IPS-15b (cell line): ENCODE measurements around the gene ITGA2B.
A peak's percentile ranks its signal among the peaks of the same experiment; 100 is the strongest.
"Not testable (repeated sequence)": the region's sequence is repeated elsewhere in the genome, so short reads cannot be mapped to it uniquely, and the experiment has no call there.

Source experiments
- H3K27me3 ChIP-seq: one replicate; pipeline ENCODE4 v1.6.1; 2013; ENCODE audit warnings: low read length; ENCODE audit not compliant: control insufficient read depth, insufficient read depth
- H3K36me3 ChIP-seq: one replicate; pipeline ENCODE4 v1.6.1; 2013; ENCODE audit warnings: low read length; ENCODE audit not compliant: control insufficient read depth, insufficient read depth
- H3K4me1 ChIP-seq: one replicate; pipeline ENCODE4 v1.6.1; 2013; ENCODE audit warnings: mild to moderate bottlenecking, low read length; ENCODE audit not compliant: control insufficient read depth, insufficient read depth
- H3K4me3 ChIP-seq: one replicate; pipeline ENCODE4 v1.5.1; 2013; ENCODE audit warnings: low read depth, low read length
- H3K9ac ChIP-seq: one replicate; pipeline ENCODE4 v1.6.1; 2013; ENCODE audit warnings: low read depth, mild to moderate bottlenecking, low read length
- H3K9me3 ChIP-seq: one replicate; pipeline ENCODE4 v1.6.1; 2013; ENCODE audit warnings: mild to moderate bottlenecking, low read length; ENCODE audit not compliant: control insufficient read depth, insufficient read depth

ITGA2B gene

DNA sequence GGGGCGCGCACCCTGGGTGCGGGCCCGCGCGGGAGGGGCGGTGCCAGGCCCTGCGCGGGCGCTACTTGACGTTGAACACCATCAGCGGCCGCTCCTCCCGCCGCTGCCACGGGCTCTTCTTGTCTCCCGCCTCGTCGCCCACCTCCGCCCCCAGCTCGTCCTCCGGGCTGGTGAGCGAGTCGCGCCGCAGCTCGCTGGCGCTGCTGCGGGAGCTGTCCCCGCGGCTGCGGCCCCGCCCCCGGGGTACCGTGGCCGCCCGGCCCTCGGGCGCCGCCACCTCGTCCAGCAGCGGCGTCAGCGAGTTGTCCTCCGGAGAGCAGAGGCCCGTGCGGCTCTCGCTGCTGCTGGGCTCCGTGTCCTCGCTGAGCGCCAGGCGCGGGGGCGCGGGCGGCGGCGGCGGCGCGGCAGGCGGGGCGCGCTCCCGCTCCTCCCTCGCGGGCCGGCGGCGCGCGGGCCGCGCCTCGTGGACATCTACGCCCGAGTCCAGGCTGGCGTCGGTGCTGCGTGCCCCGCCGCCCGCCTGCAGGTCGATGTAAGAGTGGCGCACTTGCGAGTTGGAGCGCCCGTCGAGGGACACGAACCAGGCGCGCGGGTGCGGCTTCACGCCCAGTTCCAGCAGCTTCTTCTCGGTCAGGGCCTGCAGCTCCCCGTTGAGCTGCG is 35.6 kb downstream of the ITGA2B start:
- no peak overlapping the region for H3K9ac ChIP-seq

DNA sequence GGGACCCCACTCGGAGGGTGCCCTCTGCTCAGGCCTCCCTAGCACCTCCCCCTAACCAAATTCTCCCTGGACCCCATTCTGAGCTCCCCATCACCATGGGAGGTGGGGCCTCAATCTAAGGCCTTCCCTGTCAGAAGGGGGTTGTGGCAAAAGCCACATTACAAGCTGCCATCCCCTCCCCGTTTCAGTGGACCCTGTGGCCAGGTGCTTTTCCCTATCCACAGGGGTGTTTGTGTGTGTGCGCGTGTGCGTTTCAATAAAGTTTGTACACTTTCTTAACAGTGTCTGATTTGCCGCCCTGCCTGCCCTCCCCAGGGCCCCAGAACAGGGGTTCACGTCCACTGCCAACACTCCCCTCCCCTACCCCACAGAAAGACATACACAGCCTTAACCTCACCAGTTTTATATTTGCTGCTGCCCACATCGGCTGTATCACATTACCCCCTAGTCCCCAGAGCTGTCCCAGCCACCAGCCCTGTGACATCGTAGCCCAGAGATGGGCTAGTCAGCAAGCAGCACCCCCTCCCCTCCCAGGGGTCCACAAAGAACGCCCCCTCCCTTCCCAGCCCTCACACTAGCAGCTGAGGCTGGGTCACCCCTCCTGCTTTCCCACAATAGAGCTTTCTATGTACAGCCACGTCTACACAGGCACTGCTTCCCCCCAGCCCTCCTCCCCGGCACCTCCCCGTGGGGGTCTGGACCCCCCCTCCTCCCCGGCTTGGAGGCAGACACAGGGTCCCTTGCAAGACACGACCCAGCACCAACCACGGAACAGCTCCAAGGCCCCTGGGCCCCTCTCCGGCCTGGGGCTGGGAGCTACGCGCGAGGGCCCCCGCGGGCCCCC is 36.4 kb downstream of the ITGA2B start:
- Histone ChIP-seq H3K4me1 (no peaks in the 10 kb centered on the region), H3K9me3 (no peaks in the 10 kb centered on the region), H3K36me3 (peaks cover 23% of the 10 kb centered on the region), H3K27me3 (no peaks in the 10 kb centered on the region), H3K4me3 (peak overlapping the region; percentile 32), H3K9ac (no peak overlapping the region)

More for the DNA sequence above, 35.6 kb downstream of the ITGA2B start:
- peaks cover 26% of the 10 kb centered on the region for H3K36me3 ChIP-seq
- no peaks in the 10 kb centered on the region for H3K27me3 ChIP-seq
- H3K4me3 ChIP-seq, result peak overlapping the region; percentile 53
- no peaks in the 10 kb centered on the region for H3K4me1 ChIP-seq
- no peaks in the 10 kb centered on the region for H3K9me3 ChIP-seq

DNA sequence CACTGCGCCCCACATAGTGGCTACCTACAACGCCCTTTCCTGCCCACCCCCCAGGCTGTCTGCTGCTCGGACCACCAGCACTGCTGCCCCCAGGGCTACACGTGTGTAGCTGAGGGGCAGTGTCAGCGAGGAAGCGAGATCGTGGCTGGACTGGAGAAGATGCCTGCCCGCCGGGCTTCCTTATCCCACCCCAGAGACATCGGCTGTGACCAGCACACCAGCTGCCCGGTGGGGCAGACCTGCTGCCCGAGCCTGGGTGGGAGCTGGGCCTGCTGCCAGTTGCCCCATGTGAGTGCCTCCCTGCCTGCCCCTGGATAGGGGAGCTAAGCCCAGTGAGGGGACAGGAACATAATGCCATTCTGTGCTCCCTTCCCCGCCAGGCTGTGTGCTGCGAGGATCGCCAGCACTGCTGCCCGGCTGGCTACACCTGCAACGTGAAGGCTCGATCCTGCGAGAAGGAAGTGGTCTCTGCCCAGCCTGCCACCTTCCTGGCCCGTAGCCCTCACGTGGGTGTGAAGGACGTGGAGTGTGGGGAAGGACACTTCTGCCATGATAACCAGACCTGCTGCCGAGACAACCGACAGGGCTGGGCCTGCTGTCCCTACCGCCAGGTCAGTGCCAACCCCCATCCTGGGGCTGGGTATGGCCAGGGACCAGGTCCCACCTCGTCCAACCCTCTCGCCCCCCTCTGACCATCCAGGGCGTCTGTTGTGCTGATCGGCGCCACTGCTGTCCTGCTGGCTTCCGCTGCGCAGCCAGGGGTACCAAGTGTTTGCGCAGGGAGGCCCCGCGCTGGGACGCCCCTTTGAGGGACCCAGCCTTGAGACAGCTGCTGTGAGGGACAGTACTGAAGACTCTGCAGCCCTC is 37.3 kb downstream of the ITGA2B start:
- H3K4me1 ChIP-seq, result no peaks in the 10 kb centered on the region
- no peak overlapping the region for H3K4me3 ChIP-seq
- H3K9ac ChIP-seq, result no peak overlapping the region
- H3K36me3 ChIP-seq, result peaks cover 23% of the 10 kb centered on the region
- H3K27me3 ChIP-seq, result no peaks in the 10 kb centered on the region
- no peaks in the 10 kb centered on the region for H3K9me3 ChIP-seq

DNA sequence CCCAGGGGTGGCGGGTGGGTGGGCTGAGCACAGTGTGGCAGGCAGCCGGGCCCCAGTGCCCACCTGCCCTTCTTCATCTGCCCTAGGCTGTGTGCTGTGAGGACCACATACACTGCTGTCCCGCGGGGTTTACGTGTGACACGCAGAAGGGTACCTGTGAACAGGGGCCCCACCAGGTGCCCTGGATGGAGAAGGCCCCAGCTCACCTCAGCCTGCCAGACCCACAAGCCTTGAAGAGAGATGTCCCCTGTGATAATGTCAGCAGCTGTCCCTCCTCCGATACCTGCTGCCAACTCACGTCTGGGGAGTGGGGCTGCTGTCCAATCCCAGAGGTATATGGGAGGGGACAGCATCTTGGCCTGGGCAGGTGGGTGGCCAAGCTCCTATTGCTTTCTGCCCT is 38.0 kb downstream of the ITGA2B start:
- Histone ChIP-seq H3K9me3 (no peaks in the 10 kb centered on the region), H3K36me3 (peaks cover 23% of the 10 kb centered on the region), H3K4me1 (no peaks in the 10 kb centered on the region)

DNA sequence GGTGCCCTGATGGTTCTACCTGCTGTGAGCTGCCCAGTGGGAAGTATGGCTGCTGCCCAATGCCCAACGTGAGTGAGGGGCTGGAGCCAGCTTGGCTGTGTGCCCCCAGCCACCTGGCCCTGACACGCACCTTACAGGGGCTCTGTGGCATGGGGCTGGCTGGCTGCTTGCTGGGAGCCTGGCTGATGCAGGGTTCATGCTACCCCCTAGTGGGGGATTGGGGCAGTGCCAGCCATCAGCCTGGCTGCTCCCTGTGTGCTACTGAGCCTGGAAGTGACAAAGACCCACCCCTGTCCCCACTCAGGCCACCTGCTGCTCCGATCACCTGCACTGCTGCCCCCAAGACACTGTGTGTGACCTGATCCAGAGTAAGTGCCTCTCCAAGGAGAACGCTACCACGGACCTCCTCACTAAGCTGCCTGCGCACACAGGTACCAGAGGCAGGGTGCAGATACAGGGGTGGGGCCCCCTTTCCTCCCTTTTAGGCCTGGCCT is 38.7 kb downstream of the ITGA2B start:
- peaks cover 5% of the 10 kb centered on the region for H3K4me1 ChIP-seq
- peaks cover 23% of the 10 kb centered on the region for H3K36me3 ChIP-seq
- no peak overlapping the region for H3K9ac ChIP-seq
- no peaks in the 10 kb centered on the region for H3K27me3 ChIP-seq
- H3K9me3 ChIP-seq, result no peaks in the 10 kb centered on the region
- H3K4me3 ChIP-seq, result no peak overlapping the region

More for the DNA sequence above, 38.0 kb downstream of the ITGA2B start:
- no peak overlapping the region for H3K9ac ChIP-seq
- H3K27me3 ChIP-seq, result no peaks in the 10 kb centered on the region
- no peak overlapping the region for H3K4me3 ChIP-seq

DNA sequence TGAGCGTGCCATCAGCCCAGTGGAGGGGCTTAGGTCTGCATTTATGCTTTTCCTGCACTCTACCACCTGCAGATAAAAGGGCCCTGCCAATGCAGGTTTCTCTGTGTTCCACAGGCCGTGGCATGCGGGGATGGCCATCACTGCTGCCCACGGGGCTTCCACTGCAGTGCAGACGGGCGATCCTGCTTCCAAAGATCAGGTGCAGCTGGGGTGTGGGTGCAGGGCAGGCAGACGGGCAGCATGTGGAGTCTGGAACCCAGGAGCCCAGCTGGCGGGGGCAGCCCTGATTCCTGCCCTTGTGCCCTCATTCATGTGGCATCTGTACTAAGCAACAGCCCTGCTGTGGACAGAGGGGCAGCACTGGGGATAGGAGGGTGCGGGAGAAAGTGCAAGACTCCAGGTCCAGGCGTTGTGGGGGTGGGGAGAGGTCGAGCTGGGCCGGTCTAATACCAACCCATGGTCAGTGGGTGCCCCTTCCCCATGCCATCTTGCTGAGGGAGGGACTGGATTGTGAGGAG is 39.8 kb downstream of the ITGA2B start:
- Histone ChIP-seq H3K27me3 (no peaks in the 10 kb centered on the region), H3K4me3 (no peak overlapping the region), H3K4me1 (peaks cover 5% of the 10 kb centered on the region), H3K9ac (no peak overlapping the region), H3K9me3 (no peaks in the 10 kb centered on the region), H3K36me3 (peaks cover 23% of the 10 kb centered on the region)

DNA sequence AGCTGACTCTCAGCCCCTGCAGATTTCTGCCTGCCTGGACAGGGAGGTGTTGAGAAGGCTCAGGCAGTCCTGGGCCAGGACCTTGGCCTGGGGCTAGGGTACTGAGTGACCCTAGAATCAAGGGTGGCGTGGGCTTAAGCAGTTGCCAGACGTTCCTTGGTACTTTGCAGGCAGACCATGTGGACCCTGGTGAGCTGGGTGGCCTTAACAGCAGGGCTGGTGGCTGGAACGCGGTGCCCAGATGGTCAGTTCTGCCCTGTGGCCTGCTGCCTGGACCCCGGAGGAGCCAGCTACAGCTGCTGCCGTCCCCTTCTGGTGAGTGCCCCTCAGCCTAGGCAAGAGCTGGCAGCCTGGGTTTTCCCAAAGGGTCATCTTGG is 40.5 kb downstream of the ITGA2B start:
- peaks cover 3% of the 10 kb centered on the region for H3K27me3 ChIP-seq
- no peaks in the 10 kb centered on the region for H3K9me3 ChIP-seq
- H3K4me3 ChIP-seq, result no peak overlapping the region
- peaks cover 23% of the 10 kb centered on the region for H3K36me3 ChIP-seq
- H3K4me1 ChIP-seq, result peaks cover 5% of the 10 kb centered on the region
- H3K9ac ChIP-seq, result no peak overlapping the region

DNA sequence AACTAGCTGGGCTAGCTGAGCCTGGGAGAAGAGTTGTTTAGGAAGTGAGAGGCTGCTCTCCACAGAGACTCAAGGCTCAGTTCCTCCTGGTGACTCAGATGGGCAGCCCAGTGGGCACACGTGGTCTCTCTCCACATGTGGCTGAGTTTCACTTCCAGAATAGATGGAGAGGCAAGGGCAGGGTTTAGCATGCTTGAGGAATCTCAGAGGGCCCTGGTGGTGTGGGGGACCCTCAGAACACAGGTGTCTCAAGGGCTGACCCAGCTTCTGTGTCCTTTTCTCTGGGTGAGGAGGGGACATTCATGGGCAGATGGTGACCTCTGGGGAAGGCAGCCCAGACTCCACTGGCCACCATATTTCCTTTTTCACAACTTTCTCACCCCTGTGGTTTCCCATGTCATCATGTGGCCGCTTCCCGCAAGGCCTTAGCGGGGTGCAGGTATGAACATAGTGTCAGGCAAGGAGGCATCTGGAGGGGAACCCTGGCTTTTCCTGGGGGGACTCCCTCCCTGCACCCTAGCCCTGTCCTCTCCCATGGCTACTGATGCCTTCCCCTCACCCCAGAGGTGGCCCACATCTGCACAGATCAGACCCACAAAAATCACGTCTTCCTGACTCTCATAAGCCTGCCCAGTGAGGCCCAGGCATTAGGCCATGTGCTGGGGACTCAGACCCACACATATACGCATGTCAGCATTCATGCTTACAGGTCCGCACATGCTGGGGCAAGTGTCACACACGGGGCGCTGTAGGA is 41.0 kb downstream of the ITGA2B start:
- Histone ChIP-seq H3K9ac (no peak overlapping the region), H3K4me3 (no peak overlapping the region)

DNA sequence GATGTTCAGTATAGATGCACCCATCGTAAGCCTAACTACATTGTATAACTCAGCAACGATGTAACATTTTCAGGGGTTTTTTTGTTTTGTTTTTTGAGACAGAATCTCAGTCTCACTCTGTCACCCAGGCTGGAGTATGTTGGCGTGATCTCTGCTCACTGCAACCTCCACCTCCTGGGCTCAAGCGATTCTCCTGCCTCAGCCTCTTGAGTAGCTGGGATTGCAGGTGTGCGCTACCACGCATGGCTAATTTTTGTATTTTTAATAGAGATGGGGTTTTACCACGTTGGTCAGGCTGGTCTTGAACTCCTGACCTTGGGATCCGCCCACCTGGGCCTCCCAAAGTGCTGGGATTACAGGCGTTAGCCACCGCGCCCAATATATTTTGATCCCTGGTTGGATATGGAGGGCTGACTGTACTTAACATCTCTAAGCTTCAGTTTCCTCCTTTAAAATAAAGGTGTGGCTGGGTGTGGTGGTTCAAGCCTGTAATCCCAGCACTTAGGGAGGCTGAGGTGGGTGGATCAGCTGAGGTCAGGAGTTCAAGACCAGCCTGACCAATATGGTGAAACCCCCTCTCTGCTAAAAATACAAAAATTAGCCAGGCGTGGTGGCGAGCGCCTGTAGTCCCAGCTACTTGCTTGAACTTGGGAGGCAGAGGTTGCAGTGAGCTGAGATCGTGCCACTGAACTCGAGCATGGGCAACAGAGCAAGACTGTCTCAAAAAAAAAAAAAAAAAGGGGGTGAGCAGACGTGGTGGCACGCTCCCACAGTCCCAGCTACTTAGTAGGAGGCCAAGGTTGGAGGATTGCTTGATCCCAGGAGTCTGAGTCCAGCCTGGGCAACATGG is 42.0 kb downstream of the ITGA2B start:
- H3K9ac ChIP-seq, H3K4me3 ChIP-seq: not testable (repeated sequence)

More for the DNA sequence above, 41.0 kb downstream of the ITGA2B start:
- Histone ChIP-seq H3K27me3 (peaks cover 4% of the 10 kb centered on the region), H3K36me3 (peaks cover 23% of the 10 kb centered on the region), H3K4me1 (peaks cover 5% of the 10 kb centered on the region), H3K9me3 (no peaks in the 10 kb centered on the region)

DNA sequence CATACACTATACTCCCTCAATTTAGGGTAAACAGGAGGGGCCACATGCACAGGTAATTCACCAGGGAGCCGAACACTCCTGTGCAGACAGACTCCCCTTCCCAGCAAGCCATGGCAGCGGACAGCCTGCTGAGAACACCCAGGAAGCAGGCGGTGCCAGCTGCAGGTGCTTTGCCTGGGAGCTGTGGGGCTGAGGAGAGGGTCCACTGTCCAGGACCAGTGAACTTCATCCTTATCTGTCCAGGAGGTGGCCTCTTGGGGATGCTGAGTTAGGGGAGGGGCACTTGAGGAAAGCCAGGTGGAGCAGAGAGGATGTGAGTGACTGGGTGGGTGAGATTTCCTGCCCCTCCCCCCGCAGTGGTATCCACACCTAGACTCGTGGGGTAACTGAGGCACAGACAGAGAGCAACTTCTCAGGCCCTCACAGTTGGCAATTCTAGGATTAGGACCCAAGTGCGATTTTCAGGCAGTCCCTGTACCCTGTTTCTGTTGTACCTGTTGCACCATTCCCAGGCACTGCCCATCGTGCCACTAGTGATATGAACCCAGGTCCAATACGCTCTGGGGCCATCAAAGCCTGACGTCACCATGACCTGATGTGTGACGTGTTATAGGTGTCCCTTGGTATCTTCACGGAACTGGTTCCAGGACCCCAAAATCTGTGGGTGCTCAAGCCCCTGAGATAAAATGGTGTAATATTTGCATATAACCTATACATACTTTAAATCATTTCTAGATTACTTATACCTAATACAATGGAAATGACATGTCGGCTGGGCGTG is 43.2 kb downstream of the ITGA2B start:
- Histone ChIP-seq H3K9me3 (no peaks in the 10 kb centered on the region), H3K9ac (no peak overlapping the region), H3K27me3 (peaks cover 4% of the 10 kb centered on the region), H3K4me1 (peaks cover 5% of the 10 kb centered on the region), H3K4me3 (peak overlapping the region; percentile 96), H3K36me3 (peaks cover 9% of the 10 kb centered on the region)

More for the DNA sequence above, 42.0 kb downstream of the ITGA2B start:
- not testable (repeated sequence) for H3K4me1 ChIP-seq, H3K27me3 ChIP-seq, H3K9me3 ChIP-seq
- peaks cover 19% of the 10 kb centered on the region for H3K36me3 ChIP-seq
